GM12801 (cell line): ENCODE data around the gene CEP68.

Experiments used
- CTCF ChIP-seq: IDR thresholded peaks from one replicate; pipeline ENCODE4 v1.5.1; 2011; ENCODE audit warnings: control low read depth; ENCODE audit not compliant: insufficient read length; ENCODE audit errors: extremely low read depth

The CEP68 gene

GRCh38 chr2:65073879-65074565 is 17.8 kb downstream of the CEP68 start:
- no peak for TF ChIP-seq CTCF

- no peak for TF ChIP-seq CTCF
Measured at GRCh38 chr2:65075176-65075575, 19.0 kb downstream of the CEP68 start.

GRCh38 chr2:65075605-65076344 is 19.6 kb downstream of the CEP68 start:
- TF ChIP-seq CTCF = no peak

- no peak for TF ChIP-seq CTCF
Measured at GRCh38 chr2:65076345-65076710, 20.1 kb downstream of the CEP68 start.

GRCh38 chr2:65077898-65078297 is 21.7 kb downstream of the CEP68 start:
- TF ChIP-seq CTCF = no peak

GRCh38 chr2:65079017-65079416 is 22.8 kb downstream of the CEP68 start:
- no peak for TF ChIP-seq CTCF

- TF ChIP-seq CTCF = no peak
Measured at GRCh38 chr2:65081232-65081685, 25.0 kb downstream of the CEP68 start.
